ENCODE data around the gene IRF3.

Gene IRF3

DNA sequence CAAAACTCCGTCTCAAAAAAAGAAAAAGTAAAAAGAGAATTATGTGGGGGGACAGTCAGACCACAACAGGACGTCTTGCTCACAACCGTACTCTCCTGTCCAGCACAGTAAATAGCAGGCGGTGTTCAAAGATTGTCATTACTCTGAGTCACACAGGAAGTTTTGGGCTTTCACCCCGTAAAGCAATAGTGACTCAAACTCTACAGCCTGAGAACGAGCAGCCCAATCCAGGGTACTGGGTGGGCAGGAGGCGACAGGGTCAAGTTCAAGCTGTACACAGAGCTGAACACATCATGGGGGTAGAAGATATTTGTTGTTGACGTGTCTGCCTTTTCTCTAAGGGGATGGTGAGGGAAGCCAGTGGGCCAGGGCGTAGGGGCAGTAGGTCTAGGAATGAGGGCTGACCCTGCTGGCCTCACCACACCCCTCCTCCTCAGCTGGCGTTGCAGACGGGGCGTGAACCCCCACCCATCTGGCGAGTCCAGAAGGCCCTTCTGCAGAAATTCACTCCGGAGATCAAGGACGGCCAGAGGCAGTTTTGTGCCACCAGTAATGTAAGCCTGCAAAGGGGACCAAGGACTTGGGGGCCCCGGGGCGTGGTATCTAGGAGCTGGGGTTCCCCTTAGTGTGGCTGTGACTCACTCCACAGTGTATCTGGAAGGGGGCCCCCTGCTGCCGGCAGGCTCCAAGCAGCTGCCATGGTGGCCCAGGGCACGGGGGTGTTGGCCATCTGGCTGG lies 51.4 kb downstream of the IRF3 start:
- no peak for DNase-seq

DNA sequence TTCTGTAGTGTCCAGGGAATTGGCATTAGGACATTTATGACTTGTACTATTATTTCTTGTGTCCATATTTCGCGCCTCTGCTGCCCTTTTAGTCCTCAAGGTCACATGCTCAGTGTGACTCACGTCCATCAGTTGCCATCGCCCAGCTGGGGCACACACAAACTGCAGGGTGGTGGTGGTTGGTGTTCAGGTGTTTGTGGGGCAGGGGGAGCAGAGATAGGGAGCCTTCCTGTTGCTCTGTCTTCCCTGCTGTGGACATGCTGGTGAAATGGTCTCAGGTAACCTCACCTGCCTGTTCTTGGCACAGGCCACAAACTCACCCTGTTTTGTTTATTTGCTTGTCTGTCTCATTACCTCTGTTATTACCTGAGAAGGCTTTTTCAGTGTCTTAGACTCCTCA lies 52.3 kb downstream of the IRF3 start:
- DNase-seq: no peak

Data from 8988T (cell line).